Stimulated activated CD8-positive, alpha-beta memory T cell treated with anti-CD3 and anti-CD28 coated beads, Interleukin-4, amount 100 ng/mL, for 4 hours (primary cell): Measurements from ENCODE around the gene KLHL29.
"Not testable (repeated sequence)": the region's sequence is repeated elsewhere in the genome, so short reads cannot be mapped to it uniquely, and the experiment has no call there.

Experiments used
- DNase-seq, 2 donors: peaks; one replicate each; pipeline ENCODE4 v3.0.0-alpha.2; 2020; ENCODE audit warnings: low read depth in 2 of 2, low spot score in 1 of 2

KLHL29 gene

DNA sequence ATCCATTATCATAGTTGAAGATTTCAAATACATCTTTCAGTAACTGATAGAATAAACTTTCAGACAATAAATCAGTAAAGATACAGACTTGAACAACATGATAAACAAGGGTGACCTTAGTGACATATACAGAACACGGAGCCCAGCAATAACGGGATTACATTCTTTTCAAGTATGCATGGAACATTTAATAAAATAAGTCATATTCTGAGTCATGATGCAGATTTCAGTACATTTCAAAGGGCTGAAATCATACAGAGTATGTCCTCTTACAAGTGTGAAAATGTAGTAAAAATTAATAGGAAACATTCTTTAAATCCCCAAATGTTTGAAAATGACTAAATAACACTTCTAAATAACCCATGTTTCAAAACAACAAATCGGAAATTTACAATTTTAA lies 17.2 kb upstream of the KLHL29 start:
- no peak for DNase-seq

DNA sequence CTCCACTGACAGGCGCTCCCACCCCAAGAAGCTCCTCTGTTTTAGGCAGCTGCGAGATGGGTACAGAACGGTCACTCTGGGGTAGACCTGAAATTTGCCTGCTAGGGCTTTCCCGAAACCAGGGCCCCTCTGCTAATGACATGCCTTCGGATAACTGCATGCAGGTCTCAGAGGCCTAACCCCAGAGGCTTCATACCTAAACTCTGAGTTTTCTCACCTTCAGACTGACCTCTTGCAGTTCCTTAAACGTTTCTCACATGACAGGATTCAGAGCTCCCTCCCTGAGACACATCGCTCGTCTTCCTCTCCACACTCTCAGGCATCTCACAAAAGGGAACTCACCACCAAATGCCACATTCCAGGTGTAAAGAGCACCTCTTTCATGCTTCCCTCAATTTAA lies 11.3 kb upstream of the KLHL29 start:
- DNase-seq, result no peak

DNA sequence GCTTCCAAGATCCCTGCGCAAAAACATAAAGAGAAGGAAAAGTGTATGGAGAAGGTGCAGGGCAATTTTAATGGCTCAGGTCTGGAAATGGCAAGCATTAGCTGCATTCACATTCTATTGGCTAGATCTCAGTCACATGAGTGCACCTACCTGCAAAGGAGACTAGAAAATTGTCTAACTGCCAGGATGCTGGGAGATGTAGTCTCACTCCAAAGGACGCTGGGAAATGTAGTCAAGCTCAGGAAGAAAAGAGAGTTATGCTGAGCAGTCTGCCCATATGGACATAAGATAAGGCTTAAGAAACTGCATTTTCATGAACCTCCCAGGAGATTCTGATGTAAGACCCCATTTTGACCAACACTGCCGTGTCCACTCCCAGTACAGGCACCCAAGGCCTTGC lies 9.5 kb upstream of the KLHL29 start:
- no peak for DNase-seq

DNA sequence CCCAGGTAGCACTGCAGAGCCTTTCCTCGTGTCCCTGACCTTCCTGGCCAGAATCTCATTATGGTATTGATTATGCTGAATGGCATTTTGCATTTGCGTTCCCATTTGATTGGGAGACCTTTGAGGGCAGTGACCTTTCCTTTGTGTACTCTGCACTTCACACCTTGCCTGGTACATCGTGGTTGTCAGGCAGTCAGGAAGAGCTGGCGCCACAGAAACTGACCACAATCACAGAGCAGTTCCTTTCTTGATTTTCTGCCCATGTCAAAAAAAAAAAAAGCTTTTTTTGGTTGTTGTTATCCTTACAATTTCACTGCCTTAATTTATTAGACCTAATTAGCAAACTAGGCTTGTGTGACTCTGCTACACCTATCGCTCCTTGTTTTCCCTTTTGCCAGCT lies 8.9 kb upstream of the KLHL29 start:
- DNase-seq, result no peak

DNA sequence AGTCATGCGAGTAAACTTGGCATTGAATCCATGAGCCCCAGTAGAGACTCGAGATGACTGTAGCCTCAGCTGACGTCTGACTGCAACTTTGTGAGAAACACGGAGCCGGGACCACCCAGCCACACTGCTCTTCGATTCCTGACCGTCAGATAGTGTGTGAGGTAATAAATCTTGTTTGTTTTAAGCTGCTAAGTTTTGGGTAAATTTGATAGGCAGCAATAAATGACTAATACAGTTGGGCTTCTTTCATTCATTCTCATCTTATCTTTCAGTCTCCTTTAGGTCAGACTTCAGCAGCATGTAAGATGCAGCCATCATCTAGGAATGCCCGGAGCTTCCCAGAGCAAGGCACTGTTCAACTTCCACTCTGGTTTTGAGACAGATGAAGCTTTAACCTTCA lies 8.0 kb upstream of the KLHL29 start:
- no peak for DNase-seq

DNA sequence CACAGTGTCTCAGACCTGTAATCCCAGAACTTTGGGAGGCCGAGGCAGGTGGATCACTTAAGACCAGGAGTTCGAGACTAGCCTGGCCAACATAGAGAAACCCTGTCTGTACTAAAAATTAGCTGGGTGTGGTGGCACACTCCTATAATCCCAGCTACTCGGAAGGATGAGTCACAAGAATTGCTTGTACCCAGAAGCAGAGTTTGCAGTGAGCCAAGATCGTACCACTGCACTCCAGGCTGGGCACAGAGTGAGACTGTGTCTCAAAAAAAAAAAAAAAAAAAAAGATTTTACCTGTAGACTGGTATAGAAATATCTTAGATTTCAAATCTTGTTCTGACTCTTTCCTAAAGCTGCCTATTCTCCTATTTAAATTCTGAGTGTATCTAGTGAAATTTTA lies 7.2 kb upstream of the KLHL29 start:
- no peak for DNase-seq

DNA sequence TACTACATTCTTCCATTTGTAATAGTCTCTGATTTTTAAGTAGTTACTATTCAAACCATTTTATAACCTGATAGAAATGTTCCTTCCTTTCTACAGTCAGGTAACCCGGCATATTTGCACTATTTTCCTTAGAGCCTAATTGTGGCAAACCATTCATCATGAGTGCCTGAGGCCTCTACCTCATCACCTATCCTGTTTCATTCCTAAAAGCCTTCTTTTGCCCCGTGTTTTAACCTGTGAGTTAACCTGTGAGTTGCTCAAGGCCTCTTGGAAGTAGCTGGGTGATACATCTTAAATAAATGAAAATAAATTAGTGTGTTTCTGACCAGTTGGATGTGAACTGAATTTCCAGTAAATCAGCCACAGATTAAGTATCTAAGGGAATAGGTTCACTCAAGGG lies 6.5 kb upstream of the KLHL29 start:
- DNase-seq, result no peak

DNA sequence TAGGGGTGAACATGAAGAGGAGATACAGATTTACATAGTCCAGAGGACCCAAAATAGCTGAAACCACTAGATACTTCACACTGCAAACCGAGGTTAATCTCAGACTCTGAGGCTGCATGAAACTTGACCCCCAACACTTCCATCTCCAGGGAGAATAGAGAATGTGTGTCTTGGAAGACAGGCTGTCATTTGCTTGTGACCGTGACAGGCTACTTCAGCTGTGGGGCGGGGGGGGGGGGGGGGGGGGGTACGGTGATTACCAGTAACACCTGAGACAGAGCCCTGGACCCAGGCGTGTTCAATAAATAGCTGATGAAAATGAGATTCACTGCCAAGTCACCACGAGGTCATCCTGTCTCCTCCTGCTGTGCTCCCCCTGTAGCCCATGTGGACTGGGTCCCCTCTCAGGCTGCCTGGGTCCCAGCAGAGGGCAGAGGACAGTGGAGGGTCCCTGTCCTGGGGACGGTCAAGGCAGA lies 5.7 kb upstream of the KLHL29 start:
- no peak for DNase-seq

DNA sequence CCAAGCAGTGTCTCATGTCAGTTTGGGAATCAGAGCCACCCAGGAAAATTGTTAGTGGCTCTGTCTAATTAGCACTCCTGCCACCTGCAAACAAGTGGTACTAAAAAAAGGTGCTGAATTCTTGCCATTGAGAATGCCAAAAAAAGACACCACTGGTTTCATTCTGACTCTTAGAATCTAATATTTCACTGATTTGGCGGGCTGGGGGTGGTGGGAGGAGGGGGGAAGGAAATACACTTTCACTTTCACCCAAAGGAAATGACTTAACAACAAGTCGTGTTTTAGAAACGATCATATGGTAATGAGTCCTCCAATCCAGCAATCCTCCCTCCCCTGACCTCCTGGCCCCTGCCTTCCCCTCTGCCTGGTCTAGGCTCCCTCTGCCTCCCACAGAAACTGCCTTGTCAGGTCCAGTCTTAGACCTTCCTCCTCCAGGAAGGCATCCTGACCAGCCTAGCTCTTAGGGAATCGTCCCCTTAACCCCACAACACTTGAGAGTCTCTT lies 4.4 kb upstream of the KLHL29 start:
- no peak for DNase-seq

DNA sequence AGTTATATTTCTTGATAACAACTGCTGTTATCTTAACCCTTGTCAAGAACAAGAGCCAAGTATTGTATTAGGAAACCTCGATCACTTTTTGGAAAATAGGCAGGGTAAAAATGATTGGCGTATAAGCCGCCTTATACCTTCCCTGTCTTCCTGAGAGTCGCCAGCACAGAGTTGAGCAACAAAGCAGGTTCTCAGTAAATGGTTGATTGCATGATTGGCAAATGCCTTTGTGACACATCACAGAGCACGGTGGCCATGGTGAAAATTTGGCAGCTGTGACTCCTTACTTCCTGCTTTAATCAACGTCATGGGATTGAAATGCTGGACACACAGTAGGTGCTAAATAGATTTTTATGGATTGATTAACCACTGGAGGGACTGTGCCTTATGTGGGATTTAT lies 3.9 kb upstream of the KLHL29 start:
- no peak for DNase-seq

DNA sequence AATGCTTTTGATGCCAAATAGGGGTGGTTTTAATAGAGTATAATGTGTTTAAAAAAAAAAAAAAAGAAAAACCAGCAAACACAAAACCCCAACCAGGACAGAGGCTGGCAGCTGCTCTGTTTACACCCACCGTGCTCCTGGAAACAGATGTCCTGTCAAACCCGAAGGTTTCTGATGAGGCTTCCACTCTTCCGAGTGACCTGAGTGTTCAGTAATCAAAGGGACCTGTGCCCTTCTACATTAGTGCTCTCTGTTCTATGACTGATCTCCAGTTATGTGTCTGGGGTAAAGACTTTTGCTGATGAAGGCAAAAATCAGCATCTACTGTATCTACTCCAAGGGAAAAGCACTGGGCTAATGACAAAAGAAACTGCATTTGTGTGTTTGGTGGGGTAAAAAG lies 3.5 kb upstream of the KLHL29 start:
- no peak for DNase-seq

DNA sequence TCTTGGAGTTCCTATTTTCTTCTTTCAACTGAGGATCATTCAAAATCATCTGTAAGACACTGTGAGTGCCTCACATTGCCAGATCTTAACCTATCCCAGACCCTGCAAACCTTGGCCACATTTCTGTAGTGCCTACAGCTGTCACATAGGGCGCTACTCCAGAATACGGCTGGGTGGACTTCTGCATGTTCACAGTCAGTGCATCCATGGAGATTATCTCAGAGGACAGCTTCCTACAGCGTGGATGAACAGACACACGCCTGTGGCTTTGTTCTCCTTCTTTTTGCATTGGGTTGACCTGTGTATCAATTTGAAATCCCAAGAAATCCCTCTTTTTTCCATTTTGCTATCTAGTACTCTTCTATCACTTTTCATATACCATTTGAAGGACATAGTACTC lies 1.9 kb upstream of the KLHL29 start:
- DNase-seq, result no peak

DNA sequence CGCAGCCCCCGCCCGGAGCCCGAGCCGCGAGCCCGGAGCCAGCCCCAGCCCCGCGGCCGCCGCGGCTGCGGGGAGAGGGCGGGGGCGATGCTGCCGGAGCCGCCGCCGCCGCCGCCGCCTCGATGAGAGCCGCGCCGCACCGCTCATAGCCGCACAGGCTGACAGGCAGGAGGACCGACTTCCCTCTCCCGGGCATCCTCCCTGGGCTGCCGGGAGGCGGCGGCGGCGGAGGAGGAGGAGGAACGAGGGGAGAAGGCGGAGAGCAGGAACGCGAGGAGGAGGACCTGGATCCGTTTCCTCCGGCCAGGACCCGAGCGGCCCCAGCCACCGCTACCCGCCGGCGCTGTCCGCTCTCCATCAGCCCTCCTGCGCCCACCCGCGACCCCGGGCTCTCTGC lies 370 bp downstream of the KLHL29 start:
- no peak for DNase-seq

DNA sequence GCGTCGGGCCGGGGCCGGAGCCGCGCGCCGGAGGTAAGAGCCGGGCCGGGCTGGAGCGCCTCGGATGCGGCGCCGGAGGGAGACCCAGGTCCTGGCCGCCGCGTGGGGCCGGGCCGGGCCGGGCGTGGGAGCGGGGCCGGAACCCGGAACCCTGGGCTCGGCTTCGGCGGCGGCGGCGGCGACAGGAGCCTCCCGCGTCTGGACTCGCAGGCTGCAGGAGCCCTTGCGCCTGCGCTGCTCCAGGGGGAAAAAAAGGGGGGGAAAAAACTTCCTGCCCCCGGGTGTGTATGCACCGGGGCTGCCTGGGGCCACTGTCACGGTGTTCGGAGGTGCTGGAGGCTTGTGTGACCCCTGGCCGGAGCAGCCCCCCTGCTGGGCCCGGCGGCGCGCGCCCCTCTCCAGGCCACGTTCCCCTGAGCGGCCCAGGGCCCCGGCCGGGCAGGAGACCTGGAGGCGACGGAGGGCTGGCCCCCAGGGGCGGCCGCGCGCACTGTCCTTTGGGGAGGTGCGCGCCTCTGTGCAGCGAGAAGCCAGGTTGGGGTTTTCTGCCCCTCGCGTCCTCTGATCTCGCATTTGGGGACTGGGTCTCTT lies 864 bp downstream of the KLHL29 start:
- DNase-seq, result no peak

DNA sequence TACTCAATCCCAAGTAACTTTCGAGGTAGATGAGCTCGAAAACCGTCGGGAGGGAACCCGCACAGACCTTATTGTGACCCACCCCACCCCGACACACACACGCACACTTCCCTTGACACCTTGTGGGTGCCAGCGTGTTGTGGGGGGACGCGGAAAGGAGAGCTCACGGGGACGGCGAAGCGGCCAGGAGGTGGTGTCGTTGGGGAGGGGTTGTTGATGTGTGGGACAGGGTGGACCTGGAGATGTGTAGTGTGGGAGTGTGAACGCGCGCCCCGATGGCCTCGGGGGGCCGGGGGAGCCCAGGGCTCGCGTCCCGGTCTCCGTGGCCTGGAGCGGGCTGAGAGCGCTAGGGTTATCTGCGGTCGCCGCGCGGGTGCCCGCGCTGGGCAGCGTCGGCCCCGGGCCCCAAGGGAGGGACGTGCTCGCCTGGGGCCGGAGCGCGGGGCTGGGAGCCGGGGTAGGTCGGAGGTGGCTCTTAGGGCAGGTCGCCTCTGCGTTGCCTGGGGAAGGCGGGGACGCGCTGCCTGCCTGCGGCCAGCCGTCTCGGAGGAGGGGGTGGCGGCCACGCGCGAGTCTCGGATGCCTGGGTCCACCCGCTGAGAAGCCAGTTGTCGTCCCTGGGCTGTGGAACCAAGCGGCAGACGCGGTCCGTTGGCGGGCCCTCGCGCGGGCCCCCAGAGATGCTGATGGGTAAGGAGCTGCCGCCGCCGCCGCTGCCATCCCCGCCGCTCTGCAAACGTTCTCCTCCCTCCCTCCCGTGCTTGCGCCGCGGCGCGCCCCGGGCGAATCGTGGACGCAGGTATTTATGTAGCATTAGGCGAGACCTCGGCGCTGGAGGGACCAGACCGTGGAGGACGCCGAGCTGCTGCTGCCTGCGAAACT lies 1.6 kb downstream of the KLHL29 start:
- no peak for DNase-seq

DNA sequence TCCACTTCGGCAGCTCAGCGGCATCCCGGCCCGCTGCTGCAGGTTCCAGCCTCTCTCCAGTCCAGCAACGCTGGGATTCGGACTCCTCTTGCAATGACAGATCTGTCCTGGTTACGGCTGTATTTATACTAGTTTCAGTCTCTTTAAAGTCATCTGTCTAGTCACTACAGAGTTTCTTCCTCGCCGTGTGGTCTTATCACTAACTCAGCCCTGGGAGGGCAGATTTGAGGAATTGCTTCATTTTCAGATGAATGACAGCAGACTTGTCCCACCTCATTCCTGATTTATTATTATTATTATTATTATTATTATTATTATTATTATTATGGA lies 2.2 kb downstream of the KLHL29 start:
- no peak for DNase-seq

DNA sequence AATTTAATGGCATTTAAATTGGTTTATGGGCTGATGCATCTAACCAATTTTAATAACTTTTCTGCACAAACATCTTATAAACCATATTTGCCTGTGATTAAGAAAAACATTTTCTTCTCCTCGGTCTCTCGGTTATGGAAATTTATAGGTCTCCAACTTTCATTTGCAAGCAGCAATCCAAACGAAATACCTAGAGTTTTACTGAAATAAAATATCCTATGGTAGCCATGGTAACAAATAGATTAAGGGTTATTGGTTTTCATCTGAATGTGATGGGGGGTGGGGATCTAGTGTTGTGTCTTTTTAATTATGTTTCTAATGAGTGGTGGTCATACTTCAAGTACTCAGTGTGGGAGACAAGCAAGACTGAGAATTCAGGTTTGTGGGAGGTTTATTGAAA lies 2.9 kb downstream of the KLHL29 start:
- DNase-seq, result no peak

DNA sequence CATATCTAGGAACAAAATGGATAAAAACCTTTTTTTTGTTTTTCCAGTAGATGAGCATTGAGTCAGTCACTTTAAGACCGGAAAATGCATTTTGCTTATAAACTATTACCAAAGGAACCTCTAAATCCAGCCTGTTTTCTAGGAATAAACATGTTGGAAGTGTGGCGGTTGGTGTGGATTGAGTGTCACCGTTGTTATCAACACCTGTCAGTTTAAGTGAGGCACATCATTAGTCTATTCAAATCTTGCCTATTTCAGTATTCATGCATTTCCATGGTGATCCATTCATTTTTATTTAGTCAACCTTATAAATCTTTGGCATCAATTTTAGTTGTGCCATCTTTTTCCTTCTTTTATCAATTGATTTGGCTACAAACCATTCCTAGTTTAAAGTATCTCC lies 3.3 kb downstream of the KLHL29 start:
- DNase-seq, result no peak

DNA sequence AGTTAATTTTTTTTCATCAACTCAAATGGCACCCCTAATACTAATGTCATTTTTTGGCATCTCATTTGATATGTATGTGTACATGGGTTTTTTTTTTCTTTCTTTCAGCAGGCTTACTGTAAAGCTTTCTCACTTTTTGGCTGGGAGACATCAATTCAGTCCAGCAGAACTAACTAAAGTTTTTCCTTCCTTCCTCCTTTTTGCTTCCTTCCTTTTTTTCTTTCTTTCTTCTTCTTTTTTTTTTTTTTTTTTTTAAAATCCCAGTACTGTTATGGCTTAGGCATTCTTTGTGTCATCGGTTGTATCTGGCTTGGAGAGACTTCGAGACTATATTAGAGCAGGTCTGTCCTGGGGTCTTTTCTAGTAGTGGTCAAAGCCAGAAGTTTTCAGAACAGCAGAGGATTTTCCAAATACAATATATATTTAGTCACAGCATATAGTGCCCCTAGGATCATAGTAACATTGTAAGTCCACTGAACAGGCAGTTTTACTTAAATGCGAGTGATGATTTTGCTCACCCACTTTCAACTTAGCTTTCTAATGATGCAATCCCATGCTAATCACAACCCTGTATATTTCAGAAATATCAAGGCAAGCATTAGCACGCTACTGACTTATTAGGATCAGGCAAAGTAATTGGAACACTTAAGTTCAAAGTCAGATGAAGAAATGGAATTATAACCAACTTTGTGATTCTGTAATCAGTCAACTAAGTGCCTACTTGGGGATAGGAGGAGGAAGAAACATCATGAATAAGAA lies 4.0 kb downstream of the KLHL29 start:
- no peak for DNase-seq

DNA sequence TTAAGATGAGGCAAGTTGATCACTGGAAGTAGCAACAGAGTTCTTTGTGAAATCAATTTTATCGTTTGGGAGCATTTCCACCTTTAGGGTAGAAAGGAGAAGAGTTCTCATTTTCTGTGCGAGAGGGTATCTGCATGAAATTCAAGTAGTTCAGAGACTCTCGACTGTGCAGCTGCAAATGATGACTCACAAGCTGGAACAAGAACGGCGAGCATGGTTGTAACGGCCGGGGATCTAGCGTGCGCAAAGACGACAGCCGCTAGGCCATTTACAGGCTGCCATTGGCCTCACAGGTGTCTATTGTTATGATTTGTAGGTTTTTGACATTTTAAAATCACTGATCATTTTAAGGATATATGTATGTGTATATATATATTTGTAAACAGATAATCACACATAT lies 5.2 kb downstream of the KLHL29 start:
- DNase-seq, result no peak

DNA sequence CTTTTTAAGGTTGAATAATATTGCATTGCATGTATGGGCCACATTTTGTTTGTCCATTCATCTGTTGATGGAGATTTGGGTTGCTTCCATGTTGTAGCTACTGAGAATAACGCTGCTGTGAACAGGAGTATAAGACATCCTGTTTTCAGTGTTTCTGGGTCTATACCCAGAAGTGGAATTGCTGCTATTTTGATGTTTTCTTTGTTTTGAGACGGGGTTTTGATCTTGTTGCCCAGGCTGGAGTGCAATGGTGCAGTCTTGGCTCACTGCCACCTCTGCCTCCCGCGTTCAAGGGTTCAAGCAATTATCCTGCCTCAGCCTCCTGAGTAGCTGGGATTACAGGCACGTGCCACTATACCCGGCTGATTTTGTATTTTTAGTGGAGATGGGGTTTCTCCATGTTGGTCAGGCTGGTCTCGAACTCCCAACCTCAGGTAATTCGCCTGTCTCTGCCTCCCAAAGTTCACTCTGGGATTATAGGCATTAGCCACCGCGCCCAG lies 6.3 kb downstream of the KLHL29 start:
- not testable (repeated sequence) for DNase-seq

DNA sequence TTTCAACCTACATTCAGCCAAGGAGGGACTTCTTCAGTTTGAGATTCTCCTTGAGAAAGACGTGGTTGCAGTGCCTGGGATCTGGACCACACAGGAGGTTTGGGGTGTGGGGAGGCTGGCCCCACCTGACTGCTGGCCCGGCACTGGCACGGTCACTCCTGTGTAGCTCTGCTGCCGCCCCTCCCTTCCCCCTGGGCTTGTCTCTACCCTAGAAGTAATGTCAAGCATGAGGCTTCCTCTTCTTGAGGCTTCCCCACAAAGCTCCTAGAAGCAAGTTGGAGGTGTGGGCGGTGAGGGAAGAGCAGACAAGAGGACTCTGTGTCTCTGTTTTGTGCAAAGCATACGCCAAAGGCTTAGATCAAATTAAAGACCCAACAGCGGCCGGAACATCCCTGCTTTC lies 8.7 kb downstream of the KLHL29 start:
- DNase-seq, result no peak
